ENCODE results near the gene GREM1.

The GREM1 gene

GRCh38 chr15:32698773-32699390 is 18.9 kb upstream of the GREM1 start:
- no peak for DNase-seq

GRCh38 chr15:32700501-32701150 is 17.2 kb upstream of the GREM1 start:
- DNase-seq: no peak

GRCh38 chr15:32701863-32702262 is 15.9 kb upstream of the GREM1 start:
- no peak for DNase-seq

- DNase-seq: no peak
Measured at GRCh38 chr15:32704395-32704981, 13.3 kb upstream of the GREM1 start.

- peak; percentile 91 for DNase-seq
Measured at GRCh38 chr15:32705446-32705845, 12.4 kb upstream of the GREM1 start.

- peak; percentile 31 for DNase-seq
Measured at GRCh38 chr15:32706704-32707103, 11.1 kb upstream of the GREM1 start.

- DNase-seq: peak; percentile 53
Measured at GRCh38 chr15:32707436-32707835, 10.4 kb upstream of the GREM1 start.

GRCh38 chr15:32709295-32710033 is 8.3 kb upstream of the GREM1 start:
- DNase-seq: no peak

- no peak for DNase-seq
Measured at GRCh38 chr15:32715276-32715675, 2.5 kb upstream of the GREM1 start.

- DNase-seq: no peak
Measured at GRCh38 chr15:32716216-32716914, 1.4 kb upstream of the GREM1 start.

- no peak for DNase-seq
Measured at GRCh38 chr15:32716915-32717425, 834 bp upstream of the GREM1 start.

- DNase-seq: no peak
Measured at GRCh38 chr15:32718227-32718820, 520 bp downstream of the GREM1 start.

- DNase-seq: no peak
Measured at GRCh38 chr15:32718821-32719716, 1.3 kb downstream of the GREM1 start.

- no peak for DNase-seq
Measured at GRCh38 chr15:32721596-32721995, 3.8 kb downstream of the GREM1 start.

- DNase-seq: no peak
Measured at GRCh38 chr15:32722136-32722535, 4.3 kb downstream of the GREM1 start.

GRCh38 chr15:32723171-32723948 is 5.6 kb downstream of the GREM1 start:
- no peak for DNase-seq

GRCh38 chr15:32729700-32730395 is 12.0 kb downstream of the GREM1 start:
- DNase-seq: no peak

- DNase-seq: no peak
Measured at GRCh38 chr15:32730677-32731654, 13.2 kb downstream of the GREM1 start.

Data from MV-4-11 (cell line).